HepG2 (cell line): ENCODE measurements around the gene POLH. TPM values are rescaled to one million over a fixed set of nuclear protein-coding genes. Genes with fewer than 3 reads are reported as not detected.

Experiments
- EP300 ChIP-seq, 3 experiments: sonication (generic) in 1 of 3; formaldehyde crosslinking in 1 of 3; IDR thresholded peaks; 2 replicates each; pipeline versions ENCODE4 v1.5.1 to v1.6.1; 2011 to 2020; ENCODE audit warnings: low read depth in 2 of 3, low read length in 2 of 3, borderline replicate concordance in 1 of 3, improper control_type of control experiment in 1 of 3, mild to moderate bottlenecking in 1 of 3, missing genetic modification reagents in 1 of 3, moderate library complexity in 1 of 3
- FOSL1 ChIP-seq: sonication (generic); formaldehyde crosslinking; IDR thresholded peaks from 2 replicates; pipeline ENCODE4 v1.9.0; 2021; ENCODE audit warnings: missing genetic modification reagents, borderline replicate concordance
- FOXA1 ChIP-seq, 2 experiments: fragments of 450-650 bp in 1 of 2; sonication (generic) in 1 of 2; formaldehyde crosslinking in 1 of 2; IDR thresholded peaks; 2 replicates each; pipeline versions ENCODE4 v1.4.0 to v1.6.1; 2016 to 2020; ENCODE audit warnings: missing genetic modification reagents in 1 of 2
- KLF15 ChIP-seq: sonication (generic); formaldehyde crosslinking; IDR thresholded peaks from 2 replicates; pipeline ENCODE4 v1.8.1; 2023; ENCODE audit warnings: borderline replicate concordance, mild to moderate bottlenecking, inconsistent platforms, missing genetic modification reagents, mixed read lengths
- MIER2 ChIP-seq: IDR thresholded peaks from 2 replicates; pipeline ENCODE4 v1.6.1; 2016; ENCODE audit warnings: missing biosample characterization, missing genetic modification reagents
- NR1H2 ChIP-seq: sonication (generic); formaldehyde crosslinking; IDR thresholded peaks from 2 replicates; pipeline ENCODE4 v1.8.1; 2022; ENCODE audit warnings: low read depth, missing genetic modification reagents, borderline replicate concordance
- SATB2 ChIP-seq: sonication (generic); formaldehyde crosslinking; IDR thresholded peaks from 2 replicates; pipeline ENCODE4 v1.5.0; 2020; ENCODE audit warnings: missing genetic modification reagents
- SRY ChIP-seq: sonication (generic); formaldehyde crosslinking; IDR thresholded peaks from 2 replicates; pipeline ENCODE4 v1.8.0; 2022; ENCODE audit warnings: mild to moderate bottlenecking, missing genetic modification reagents
- TCF7 ChIP-seq: sonication (generic); IDR thresholded peaks from 2 replicates; pipeline ENCODE4 v1.6.1; 2016; ENCODE audit warnings: antibody characterized with exemption, low read depth
- ZNF678 ChIP-seq: sonication (generic); formaldehyde crosslinking; IDR thresholded peaks from 2 replicates; pipeline ENCODE4 v1.4.0; 2020; ENCODE audit warnings: mild to moderate bottlenecking, missing genetic modification reagents
- ZNF709 ChIP-seq: sonication (generic); formaldehyde crosslinking; IDR thresholded peaks from 2 replicates; pipeline ENCODE4 v1.5.0; 2020; ENCODE audit warnings: mild to moderate bottlenecking, missing genetic modification reagents
- polyA plus RNA-seq, 8 experiments: library from polyadenylated mRNA; depleted of rRNA in 3 of 8; stranded (reverse) in 7 of 8; unstranded in 1 of 8; fragments of >200 nt; fragmentation: Illumina TruSeq in 4 of 8; extraction: Trizol in 4 of 8; gene quantifications; 2 replicates each; pipeline versions ENCODE4 v1.2.1 to v1.2.3, GENCODE V29; 2011 to 2016; ENCODE audit warnings: low read depth in 4 of 8, missing spikeins in 1 of 8, mixed read lengths in 1 of 8; ENCODE audit not compliant: insufficient read depth in 1 of 8
- total RNA-seq, 5 experiments: library from RNA; depleted of rRNA; stranded (reverse); fragments of >200 nt; fragmentation: Illumina TruSeq; extraction: Trizol; gene quantifications; 2 replicates each; pipeline ENCODE4 v1.2.3, GENCODE V29; 2016; ENCODE audit warnings: low read depth in 1 of 5
- TF ChIP-seq, protein P1 (sequence below): fragments of 450-650 bp; IDR thresholded peaks from 2 replicates; pipeline ENCODE4 v1.6.1; 2016
- TF ChIP-seq, protein P2 (sequence below): sonication (generic); formaldehyde crosslinking; IDR thresholded peaks from 2 replicates; pipeline ENCODE4 v1.5.1; 2020; ENCODE audit warnings: missing genetic modification reagents, mild to moderate bottlenecking, borderline replicate concordance
- TF ChIP-seq, protein P3 (sequence below): sonication (generic); formaldehyde crosslinking; IDR thresholded peaks from 2 replicates; pipeline ENCODE4 v1.4.0; 2020; ENCODE audit warnings: missing genetic modification reagents
- TF ChIP-seq, protein P4 (sequence below): sonication (generic); formaldehyde crosslinking; IDR thresholded peaks from 2 replicates; pipeline ENCODE4 v1.5.1; 2020; ENCODE audit warnings: mild to moderate bottlenecking, moderate library complexity, missing genetic modification reagents

POLH gene
- total and polyA plus RNA-seq, 2 of the 13 experiments (the other 11 are each of a cell fraction or from before 2014, with no cell fraction given), result 11.6 to 25.0 TPM

DNA sequence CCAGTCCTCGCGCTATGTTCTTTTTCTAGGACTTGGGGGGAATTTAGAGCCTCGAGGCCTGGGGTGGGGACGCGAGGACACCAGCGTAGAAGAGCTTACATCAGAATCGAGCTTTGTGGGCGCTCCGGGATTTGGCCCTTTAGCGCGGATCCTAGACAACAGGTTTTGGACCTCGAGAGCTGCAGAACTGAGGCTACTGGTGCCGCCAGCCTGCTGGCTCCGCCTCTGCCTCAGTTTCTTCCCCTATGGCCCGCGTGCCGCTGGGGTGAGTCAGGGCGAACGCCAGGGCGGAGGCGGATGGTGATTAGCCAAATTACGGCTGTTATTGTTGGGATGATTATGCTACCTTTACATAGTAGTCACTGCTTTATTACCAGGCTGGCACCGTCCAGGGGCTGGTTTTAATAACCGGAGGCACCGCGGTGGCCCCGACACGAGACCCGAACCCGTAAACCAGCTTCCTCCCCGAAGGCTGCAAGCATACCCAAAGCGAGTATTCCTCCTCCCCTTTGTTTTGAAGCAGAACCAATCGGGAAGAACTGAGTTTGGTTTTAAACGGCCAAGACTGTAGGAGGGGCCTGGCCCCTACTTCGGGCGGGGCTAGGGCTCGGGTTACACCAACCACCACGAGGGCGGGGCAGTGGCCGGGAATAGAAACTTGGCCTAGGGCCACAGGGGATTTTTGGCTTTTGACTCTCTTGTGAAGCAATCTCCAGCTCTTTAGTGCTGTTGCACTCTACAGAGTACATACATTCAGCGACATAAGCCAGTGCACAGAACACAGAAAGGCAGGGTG, 53.7 kb downstream of the POLH start (continued):
- no peak for TF ChIP-seq FOXA1 (IDR thresholded peaks at IDR 0.05)
- TF ChIP-seq FOXA1 (CRISPR knock-in tag; IDR thresholded peaks at IDR 0.05), result 0 out of 2 replicates have a peak, but pooled peaks have one; percentile 7
- TF ChIP-seq ZNF709 (CRISPR knock-in tag), result peak; percentile 81
- TF ChIP-seq FOSL1, result peak; percentile 54; the same call in 1 of the 2 replicates
- TF ChIP-seq EP300 (IDR thresholded peaks at IDR 0.05; ENCODE audit: low read depth in 2 of 2, low read length in 2 of 2), result 0 out of 4 replicates have a peak, but pooled peaks of 1 of the 2 experiments have one; percentile 16
- peak; percentile 40 for TF ChIP-seq EP300 (CRISPR knock-in tag; IDR thresholded peaks at IDR 0.05; ENCODE audit: borderline replicate concordance)
- no peak; the same call in 1 of the 2 replicates for TF ChIP-seq ZNF678 (CRISPR knock-in tag)
- TF ChIP-seq SRY (CRISPR knock-in tag), result no peak; the same call in none of the 2 replicates
- 0 out of 2 replicates have a peak, but pooled peaks have one; percentile 29 for TF ChIP-seq KLF15
- 0 out of 2 replicates have a peak, but pooled peaks have one; percentile 7 for TF ChIP-seq TCF7
- no peak for TF ChIP-seq NR1H2 (CRISPR knock-in tag)
- TF ChIP-seq, protein P1, sequence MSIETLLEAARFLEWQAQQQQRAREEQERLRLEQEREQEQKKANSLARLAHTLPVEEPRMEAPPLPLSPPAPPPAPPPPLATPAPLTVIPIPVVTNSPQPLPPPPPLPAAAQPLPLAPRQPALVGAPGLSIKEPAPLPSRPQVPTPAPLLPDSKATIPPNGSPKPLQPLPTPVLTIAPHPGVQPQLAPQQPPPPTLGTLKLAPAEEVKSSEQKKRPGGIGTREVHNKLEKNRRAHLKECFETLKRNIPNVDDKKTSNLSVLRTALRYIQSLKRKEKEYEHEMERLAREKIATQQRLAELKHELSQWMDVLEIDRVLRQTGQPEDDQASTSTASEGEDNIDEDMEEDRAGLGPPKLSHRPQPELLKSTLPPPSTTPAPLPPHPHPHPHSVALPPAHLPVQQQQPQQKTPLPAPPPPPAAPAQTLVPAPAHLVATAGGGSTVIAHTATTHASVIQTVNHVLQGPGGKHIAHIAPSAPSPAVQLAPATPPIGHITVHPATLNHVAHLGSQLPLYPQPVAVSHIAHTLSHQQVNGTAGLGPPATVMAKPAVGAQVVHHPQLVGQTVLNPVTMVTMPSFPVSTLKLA, result peak; percentile 66; the same call in 1 of the 2 replicates
- peak; percentile 84; the same call in 1 of the 2 replicates for TF ChIP-seq SATB2 (CRISPR knock-in tag)
- TF ChIP-seq, protein P2, sequence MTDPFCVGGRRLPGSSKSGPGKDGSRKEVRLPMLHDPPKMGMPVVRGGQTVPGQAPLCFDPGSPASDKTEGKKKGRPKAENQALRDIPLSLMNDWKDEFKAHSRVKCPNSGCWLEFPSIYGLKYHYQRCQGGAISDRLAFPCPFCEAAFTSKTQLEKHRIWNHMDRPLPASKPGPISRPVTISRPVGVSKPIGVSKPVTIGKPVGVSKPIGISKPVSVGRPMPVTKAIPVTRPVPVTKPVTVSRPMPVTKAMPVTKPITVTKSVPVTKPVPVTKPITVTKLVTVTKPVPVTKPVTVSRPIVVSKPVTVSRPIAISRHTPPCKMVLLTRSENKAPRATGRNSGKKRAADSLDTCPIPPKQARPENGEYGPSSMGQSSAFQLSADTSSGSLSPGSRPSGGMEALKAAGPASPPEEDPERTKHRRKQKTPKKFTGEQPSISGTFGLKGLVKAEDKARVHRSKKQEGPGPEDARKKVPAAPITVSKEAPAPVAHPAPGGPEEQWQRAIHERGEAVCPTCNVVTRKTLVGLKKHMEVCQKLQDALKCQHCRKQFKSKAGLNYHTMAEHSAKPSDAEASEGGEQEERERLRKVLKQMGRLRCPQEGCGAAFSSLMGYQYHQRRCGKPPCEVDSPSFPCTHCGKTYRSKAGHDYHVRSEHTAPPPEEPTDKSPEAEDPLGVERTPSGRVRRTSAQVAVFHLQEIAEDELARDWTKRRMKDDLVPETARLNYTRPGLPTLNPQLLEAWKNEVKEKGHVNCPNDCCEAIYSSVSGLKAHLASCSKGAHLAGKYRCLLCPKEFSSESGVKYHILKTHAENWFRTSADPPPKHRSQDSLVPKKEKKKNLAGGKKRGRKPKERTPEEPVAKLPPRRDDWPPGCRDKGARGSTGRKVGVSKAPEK, result 0 out of 2 replicates have a peak, but pooled peaks have one; percentile 29
- TF ChIP-seq, protein P3, sequence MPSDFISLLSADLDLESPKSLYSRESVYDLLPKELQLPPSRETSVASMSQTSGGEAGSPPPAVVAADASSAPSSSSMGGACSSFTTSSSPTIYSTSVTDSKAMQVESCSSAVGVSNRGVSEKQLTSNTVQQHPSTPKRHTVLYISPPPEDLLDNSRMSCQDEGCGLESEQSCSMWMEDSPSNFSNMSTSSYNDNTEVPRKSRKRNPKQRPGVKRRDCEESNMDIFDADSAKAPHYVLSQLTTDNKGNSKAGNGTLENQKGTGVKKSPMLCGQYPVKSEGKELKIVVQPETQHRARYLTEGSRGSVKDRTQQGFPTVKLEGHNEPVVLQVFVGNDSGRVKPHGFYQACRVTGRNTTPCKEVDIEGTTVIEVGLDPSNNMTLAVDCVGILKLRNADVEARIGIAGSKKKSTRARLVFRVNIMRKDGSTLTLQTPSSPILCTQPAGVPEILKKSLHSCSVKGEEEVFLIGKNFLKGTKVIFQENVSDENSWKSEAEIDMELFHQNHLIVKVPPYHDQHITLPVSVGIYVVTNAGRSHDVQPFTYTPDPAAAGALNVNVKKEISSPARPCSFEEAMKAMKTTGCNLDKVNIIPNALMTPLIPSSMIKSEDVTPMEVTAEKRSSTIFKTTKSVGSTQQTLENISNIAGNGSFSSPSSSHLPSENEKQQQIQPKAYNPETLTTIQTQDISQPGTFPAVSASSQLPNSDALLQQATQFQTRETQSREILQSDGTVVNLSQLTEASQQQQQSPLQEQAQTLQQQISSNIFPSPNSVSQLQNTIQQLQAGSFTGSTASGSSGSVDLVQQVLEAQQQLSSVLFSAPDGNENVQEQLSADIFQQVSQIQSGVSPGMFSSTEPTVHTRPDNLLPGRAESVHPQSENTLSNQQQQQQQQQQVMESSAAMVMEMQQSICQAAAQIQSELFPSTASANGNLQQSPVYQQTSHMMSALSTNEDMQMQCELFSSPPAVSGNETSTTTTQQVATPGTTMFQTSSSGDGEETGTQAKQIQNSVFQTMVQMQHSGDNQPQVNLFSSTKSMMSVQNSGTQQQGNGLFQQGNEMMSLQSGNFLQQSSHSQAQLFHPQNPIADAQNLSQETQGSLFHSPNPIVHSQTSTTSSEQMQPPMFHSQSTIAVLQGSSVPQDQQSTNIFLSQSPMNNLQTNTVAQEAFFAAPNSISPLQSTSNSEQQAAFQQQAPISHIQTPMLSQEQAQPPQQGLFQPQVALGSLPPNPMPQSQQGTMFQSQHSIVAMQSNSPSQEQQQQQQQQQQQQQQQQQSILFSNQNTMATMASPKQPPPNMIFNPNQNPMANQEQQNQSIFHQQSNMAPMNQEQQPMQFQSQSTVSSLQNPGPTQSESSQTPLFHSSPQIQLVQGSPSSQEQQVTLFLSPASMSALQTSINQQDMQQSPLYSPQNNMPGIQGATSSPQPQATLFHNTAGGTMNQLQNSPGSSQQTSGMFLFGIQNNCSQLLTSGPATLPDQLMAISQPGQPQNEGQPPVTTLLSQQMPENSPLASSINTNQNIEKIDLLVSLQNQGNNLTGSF (CRISPR knock-in tag), result peak; percentile 90; the same call in 1 of the 2 replicates
- TF ChIP-seq, protein P4, sequence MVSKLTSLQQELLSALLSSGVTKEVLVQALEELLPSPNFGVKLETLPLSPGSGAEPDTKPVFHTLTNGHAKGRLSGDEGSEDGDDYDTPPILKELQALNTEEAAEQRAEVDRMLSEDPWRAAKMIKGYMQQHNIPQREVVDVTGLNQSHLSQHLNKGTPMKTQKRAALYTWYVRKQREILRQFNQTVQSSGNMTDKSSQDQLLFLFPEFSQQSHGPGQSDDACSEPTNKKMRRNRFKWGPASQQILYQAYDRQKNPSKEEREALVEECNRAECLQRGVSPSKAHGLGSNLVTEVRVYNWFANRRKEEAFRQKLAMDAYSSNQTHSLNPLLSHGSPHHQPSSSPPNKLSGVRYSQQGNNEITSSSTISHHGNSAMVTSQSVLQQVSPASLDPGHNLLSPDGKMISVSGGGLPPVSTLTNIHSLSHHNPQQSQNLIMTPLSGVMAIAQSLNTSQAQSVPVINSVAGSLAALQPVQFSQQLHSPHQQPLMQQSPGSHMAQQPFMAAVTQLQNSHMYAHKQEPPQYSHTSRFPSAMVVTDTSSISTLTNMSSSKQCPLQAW (CRISPR knock-in tag), result peak; percentile 79; the same call in 1 of the 2 replicates
- peak; percentile 24; the same call in 1 of the 2 replicates for TF ChIP-seq MIER2 (CRISPR knock-in tag)
